Duodenal mucosa (tissue), 2 donors: ENCODE data around the gene PROX2.
A peak's percentile ranks its signal among the peaks of the same experiment; 100 is the strongest.

Source experiments
- H3K27ac ChIP-seq: one replicate; pipeline ENCODE4 v1.7.0; 2013; ENCODE audit warnings: low read depth, low read length
- H3K27me3 ChIP-seq, 2 donors: one replicate each; pipeline ENCODE4 v1.7.0; 2013; ENCODE audit warnings: low read length in 2 of 2, control low read depth in 1 of 2; ENCODE audit not compliant: insufficient read depth in 2 of 2, control insufficient read depth in 1 of 2
- H3K36me3 ChIP-seq, 2 donors: one replicate each; pipeline ENCODE4 v1.7.0; 2013; ENCODE audit warnings: low read length in 2 of 2, control low read depth in 1 of 2; ENCODE audit not compliant: insufficient read depth in 2 of 2, control insufficient read depth in 1 of 2
- H3K4me1 ChIP-seq, 2 donors: one replicate each; pipeline ENCODE4 v1.7.0; 2013; ENCODE audit warnings: low read length in 2 of 2, control low read depth in 1 of 2; ENCODE audit not compliant: insufficient read depth in 2 of 2, control insufficient read depth in 1 of 2
- H3K4me3 ChIP-seq, 2 donors: one replicate each; pipeline ENCODE4 v1.7.0; 2013; ENCODE audit warnings: low read length in 2 of 2, low read depth in 1 of 2
- H3K9ac ChIP-seq, 2 donors: one replicate each; pipeline ENCODE4 v1.7.0; 2013; ENCODE audit warnings: low read length in 2 of 2, low read depth in 1 of 2
- H3K9me3 ChIP-seq, 2 donors: one replicate each; pipeline ENCODE4 v1.7.0; 2013; ENCODE audit warnings: low read length in 2 of 2, control low read depth in 1 of 2; ENCODE audit not compliant: control insufficient read depth in 1 of 2

Gene PROX2, protein sequence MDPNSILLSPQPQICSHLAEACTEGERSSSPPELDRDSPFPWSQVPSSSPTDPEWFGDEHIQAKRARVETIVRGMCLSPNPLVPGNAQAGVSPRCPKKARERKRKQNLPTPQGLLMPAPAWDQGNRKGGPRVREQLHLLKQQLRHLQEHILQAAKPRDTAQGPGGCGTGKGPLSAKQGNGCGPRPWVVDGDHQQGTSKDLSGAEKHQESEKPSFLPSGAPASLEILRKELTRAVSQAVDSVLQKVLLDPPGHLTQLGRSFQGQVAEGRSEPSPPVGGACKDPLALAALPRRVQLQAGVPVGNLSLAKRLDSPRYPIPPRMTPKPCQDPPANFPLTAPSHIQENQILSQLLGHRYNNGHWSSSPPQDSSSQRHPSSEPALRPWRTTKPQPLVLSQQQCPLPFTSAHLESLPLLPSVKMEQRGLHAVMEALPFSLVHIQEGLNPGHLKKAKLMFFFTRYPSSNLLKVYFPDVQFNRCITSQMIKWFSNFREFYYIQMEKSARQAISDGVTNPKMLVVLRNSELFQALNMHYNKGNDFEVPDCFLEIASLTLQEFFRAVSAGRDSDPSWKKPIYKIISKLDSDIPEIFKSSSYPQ

DNA sequence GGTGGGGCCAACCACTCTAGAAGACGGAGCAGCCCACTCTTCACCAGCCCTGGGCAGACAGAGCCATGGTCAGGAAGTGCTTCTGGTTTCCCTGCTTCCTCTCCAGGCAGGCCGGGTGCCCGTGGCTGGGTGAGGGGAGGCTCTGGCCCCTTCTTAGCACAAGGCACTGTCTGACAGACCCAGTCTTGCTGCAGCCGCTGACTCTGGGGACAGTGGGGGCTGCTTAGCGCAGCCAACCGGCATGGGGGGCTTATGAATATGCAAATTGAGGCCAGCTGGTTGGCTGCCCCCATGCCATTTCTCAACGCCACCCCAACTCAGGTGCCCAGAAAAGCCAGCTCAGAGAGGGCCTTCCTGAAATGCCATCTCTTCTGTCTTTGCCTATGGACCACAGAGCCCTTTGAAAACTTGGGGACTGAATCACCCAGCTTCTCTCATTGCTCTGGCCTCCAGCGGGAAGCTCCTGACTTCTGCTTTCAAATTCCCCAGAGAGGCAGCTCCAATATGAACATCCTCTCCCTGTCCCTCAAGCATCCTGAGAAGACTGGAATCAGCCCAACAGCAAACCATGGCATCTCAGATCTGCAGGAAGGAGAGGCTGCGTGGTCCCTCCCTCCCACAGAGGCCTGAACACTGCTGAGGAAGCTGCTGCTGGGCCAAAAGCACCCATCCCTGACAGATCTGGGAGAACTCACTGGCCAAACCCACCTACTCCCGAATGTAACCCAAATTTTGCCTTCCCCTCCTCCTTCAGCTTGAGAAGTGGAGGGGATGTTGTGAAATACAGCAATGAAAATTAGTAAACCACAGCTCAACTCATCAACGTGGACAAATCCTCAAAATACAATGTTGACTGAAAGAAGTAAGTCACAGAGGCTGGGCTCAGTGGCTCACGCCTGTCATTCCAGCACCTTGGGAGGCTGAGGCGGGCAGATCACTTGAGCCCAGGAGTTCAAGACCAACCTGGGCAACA, at the start of gene PROX2:
Gene PROX2, minus strand, starts transcription at position 205 of the 973 bp plus-strand sequence. CDS start 12,311 bp downstream, outside the sequence.
- H3K4me1 ChIP-seq = peaks cover 12 to 23% of the 10 kb centered on the region in 2 donors
- H3K9me3 ChIP-seq = no peaks in the 10 kb centered on the region
- peak within 1 kb of the TSS; percentile 3 to 11 for H3K4me3 ChIP-seq
- no peaks in the 10 kb centered on the region for H3K36me3 ChIP-seq
- no peaks in the 10 kb centered on the region for H3K27me3 ChIP-seq
- H3K27ac ChIP-seq = no peak within 1 kb of the TSS
- no peak within 1 kb of the TSS for H3K9ac ChIP-seq

DNA sequence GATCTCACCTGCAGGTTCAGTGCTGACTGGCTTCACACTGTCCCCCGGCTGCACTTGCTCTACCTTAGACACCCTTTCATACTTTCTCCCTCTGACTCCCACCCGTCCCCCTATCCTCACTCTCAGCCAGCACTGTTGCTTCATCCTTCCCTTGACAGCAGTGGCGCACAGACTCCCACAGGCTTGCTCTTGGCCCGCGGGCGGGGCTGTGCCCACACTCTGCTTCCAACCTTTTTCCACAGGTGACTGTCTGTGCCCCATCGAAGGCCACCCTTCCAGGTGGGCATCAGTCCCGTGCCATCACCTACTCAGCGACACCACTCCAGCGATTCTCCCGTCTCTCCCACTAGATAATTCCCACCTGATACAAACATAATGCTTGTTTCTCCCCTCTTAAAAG, 48.1 kb upstream of the PROX2 start:
- Histone ChIP-seq H3K36me3 (no peaks in the 10 kb centered on the region), H3K4me1 (peaks cover 7 to 9% of the 10 kb centered on the region in 2 donors), H3K9ac (no peak overlapping the region), H3K27ac (no peak overlapping the region), H3K27me3 (no peaks in the 10 kb centered on the region), H3K4me3 (no peak overlapping the region), H3K9me3 (no peaks in the 10 kb centered on the region)

DNA sequence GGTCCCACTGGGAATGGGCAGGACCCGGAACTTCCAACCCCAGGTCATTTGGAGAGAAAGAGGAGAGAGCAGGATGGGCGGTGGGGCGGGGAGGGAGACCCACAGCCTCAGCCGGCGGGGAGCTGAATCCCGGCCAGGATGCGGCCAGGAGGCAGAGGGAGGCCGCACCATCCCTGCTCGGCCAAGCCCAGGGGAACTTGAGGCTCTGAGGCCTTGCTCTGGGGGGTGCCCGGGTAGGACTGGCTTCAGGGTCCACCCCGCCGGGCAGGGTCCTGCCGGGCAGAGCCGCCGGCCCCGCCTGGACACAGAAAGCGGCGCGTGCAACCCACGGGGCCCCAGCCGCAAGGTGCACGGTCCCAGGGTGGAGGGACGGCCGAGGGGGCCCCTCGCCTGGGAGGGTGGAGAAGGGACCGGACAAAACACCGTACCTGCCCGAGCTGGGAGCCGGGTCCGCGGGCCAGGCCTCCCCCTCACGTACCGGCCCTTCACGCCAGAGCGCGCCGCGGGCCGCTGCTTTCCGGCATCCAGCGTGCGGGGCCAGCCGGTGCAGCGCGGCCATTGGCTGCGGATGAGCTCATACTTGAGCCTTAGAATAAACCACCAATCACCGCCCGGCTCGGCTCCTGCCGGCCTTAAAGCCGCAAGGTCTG, 46.9 kb upstream of the PROX2 start, which contains the start of gene RPS6KL1:
Gene RPS6KL1, minus strand, starts transcription at position 509 of the 650 bp plus-strand sequence. CDS start 1,719 bp downstream, outside the sequence.
- Histone ChIP-seq H3K27ac (no peak within 1 kb of the TSS), H3K9me3 (no peaks in the 10 kb centered on the region), H3K4me1 (peaks cover 7 to 9% of the 10 kb centered on the region in 2 donors), H3K4me3 (peak within 1 kb of the TSS; percentile 68 to 78), H3K9ac (peak within 1 kb of the TSS; percentile 71 to 77), H3K27me3 (no peaks in the 10 kb centered on the region), H3K36me3 (no peaks in the 10 kb centered on the region)

DNA sequence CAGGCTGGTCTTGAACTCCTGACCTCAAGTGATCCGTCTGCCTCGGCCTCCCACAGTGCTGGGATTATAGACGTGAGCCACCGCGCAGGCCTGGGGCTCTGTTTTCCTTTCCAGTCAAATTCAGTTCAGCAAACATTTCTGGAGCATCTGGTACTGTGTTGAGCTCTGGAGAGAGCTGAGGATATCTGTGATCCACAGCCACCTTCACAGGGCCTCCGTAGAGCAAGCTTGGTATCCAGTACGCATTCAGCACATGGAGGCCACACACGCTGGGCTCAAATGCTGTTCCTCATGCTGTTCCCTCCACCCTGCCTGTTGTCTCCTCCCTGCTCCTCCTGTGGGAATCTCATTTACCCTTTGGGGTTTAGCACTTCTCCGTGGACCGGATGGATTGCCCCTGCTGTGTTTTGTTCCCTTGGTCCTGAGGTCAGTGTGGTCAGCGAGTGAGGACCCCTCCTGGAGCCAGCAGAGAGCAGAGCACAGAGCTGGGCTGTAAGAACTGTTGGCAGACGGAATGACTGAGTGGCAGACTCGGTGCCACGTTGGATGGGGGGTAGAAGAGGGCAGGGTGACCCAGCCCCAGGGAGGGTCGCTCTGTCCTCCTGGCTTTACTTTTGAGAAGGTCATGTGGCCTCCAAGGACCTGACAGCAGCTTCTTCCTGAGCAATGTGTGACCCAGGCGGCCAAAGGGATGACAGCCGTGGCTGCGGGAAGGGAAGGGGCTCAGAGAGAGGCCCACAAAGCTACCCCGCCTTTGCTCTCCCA, 46.2 kb upstream of the PROX2 start:
- Histone ChIP-seq H3K4me1 (peaks cover 7 to 9% of the 10 kb centered on the region in 2 donors), H3K9me3 (no peaks in the 10 kb centered on the region), H3K36me3 (no peaks in the 10 kb centered on the region), H3K4me3 (peak overlapping the region; percentile 68 to 78), H3K9ac (peak overlapping the region; percentile 71 to 77), H3K27me3 (no peaks in the 10 kb centered on the region), H3K27ac (no peak overlapping the region)

DNA sequence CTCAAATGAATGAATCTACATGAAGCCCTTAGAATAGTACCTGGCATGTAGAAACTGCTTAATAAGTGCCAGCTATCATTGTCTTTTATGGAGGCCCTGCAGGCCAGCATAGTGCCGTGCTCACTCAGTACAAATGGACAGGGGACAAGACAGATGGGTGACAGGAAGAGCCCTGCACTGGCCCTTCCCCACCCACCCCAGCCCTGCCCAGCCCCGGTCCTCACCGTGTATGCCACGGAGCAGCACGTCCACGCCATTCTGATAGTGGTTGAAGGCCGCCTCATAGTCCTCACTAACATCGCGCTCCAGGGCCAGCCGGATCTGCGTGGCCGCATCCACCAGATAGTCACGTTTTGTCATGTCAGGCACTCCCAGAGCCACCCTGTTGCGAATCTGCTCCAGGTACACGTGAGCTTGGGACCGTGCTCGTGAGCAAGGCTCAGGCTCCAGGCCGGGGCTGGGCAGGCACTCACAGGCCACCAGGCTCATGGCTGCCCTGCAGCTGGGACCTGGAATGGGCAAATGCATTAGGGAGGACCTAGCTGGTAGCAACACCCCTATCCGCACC, 45.2 kb upstream of the PROX2 start:
- Histone ChIP-seq H3K9me3 (no peaks in the 10 kb centered on the region), H3K36me3 (no peaks in the 10 kb centered on the region), H3K27me3 (no peaks in the 10 kb centered on the region), H3K4me1 (peaks cover 7 to 9% of the 10 kb centered on the region in 2 donors), H3K4me3 (no peak overlapping the region), H3K27ac (no peak overlapping the region), H3K9ac (no peak overlapping the region)

DNA sequence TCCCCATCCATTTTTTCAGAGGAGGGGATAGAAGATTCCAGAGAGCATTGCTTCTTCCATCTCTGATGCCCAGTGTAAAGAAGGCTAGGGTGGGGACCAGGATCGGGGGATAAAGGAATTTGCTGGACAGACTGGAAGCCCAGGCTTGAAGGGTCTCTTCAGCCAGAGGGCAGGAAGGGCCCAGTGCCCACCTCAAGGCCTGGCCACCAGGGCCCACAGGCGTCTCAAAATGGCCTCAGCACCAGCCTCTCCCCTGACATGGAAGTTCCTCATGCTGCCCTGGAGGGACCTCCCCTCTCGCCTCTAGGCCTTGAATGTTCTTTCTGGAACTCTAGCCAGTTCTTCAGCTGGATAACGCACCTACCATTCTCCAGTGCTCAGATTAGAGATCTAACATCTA, 44.3 kb upstream of the PROX2 start:
- Histone ChIP-seq H3K4me3 (no peak overlapping the region), H3K27ac (no peak overlapping the region), H3K9ac (no peak overlapping the region), H3K9me3 (no peaks in the 10 kb centered on the region), H3K36me3 (no peaks in the 10 kb centered on the region), H3K4me1 (peaks cover 7 to 9% of the 10 kb centered on the region in 2 donors), H3K27me3 (no peaks in the 10 kb centered on the region)

DNA sequence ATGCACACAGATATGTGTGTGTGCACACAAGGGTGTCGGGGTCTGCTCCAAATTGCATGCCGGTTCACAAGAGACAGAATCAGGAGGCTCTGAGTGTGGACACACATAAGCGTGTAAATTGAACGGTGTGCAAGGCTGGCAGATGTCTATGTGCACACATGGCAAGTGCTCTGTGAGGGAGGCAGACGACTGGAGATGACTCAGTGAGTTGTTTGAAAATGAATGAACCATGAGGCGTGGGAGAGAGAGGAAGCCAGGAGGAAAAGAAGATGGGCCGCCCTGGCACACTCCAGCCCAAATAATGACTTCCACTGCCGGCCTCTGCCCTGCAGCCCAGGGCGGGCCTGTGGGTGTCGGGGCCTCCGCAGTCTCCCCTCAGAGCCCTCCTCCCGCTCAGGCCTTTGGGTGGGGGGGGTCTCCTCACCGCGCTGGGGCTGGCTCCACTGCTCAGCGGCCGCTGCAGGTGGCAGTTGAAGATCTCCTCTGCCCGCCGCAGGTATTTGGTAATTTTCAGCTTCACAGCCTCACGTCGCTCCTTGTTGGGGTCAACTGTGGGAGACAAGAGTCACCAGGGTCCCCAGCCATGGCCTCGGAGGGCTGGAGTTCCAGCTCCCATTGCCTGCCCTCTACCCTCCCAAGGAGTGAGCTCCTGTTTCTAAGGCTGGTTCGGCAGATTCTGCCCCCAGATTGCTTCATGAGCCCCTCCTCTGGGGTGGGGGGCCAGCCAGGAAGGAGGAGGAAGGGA, 43.6 kb upstream of the PROX2 start:
- Histone ChIP-seq H3K9me3 (no peaks in the 10 kb centered on the region), H3K4me1 (peaks cover 7 to 9% of the 10 kb centered on the region in 2 donors), H3K27ac (no peak overlapping the region), H3K9ac (no peak overlapping the region), H3K36me3 (no peaks in the 10 kb centered on the region), H3K4me3 (no peak overlapping the region), H3K27me3 (no peaks in the 10 kb centered on the region)

DNA sequence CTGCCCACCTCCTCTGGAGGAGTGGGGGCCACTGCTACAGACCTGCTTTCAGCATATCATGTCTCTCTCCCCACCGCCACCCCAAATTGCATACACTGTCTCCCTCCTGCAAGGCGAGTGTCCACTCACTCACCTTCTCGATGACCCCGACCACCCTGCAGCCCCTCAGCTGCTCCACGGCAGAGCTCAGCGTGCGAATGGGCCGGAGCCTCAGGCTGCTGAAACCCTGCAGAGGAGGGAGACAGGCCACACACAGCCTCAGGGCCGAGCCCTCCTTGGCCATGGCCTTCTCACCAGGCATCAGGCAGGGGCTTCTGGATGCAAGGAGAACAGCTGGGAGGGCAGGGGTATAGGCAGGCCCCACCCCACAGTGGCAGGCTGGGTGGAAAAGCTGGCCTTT, 42.4 kb upstream of the PROX2 start:
- peaks cover 7% of the 10 kb centered on the region in 2 donors for H3K4me1 ChIP-seq
- no peak overlapping the region for H3K9ac ChIP-seq
- H3K36me3 ChIP-seq = no peaks in the 10 kb centered on the region
- no peaks in the 10 kb centered on the region for H3K27me3 ChIP-seq
- no peaks in the 10 kb centered on the region for H3K9me3 ChIP-seq
- H3K27ac ChIP-seq = no peak overlapping the region
- no peak overlapping the region for H3K4me3 ChIP-seq
